NCI-H2227 treated with DMSO at 0.1 percent for 48 hours (cell line): ENCODE data around the gene KIF1B.

Experiments
- DNase-seq: peaks from one replicate; lab custom pipeline; 2025; lab: John Stamatoyannopoulos, UW

Gene KIF1B

GRCh38 chr1:10328180-10328963 lies 118.0 kb downstream of the KIF1B start:
- DNase-seq, result no peak

DNA sequence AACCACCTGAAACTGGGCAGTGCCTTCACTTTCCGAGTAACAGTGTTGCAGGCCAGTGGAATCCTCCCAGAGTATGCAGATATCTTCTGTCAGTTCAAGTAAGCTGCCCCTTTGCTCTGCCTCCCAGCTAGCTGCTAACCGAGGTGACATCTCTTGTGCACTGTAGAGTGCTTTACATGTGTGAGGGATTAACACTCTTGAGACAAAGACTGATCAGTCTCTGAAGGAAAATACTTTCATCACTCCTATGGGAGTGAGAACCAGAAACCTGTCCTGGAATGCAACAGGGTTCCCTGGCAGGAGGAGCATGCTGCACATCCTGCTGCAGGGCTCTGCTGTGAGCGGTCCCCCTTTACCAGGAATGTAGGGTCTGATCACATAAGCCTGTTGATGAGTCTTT lies 127.1 kb downstream of the KIF1B start:
- no peak for DNase-seq

DNA sequence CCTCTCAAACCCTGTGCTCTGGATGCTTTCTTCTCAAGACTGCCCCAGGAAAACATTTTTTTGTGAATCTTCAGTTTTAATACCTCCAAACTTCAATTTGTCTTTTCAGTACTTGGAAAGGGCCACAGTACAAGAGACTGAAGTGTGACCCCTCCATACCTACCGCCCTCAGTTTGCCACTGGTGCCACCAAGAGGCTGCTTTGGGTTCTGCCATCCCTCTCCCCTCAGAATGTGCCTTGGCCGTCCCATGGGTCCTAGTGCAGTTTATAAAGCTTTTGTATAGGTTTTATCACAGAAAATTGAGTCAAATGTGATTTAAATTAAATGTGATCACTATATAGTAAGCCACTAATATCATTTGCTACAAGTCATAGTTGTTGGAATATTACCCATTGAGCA lies 127.7 kb downstream of the KIF1B start:
- DNase-seq, result peak; percentile 15

DNA sequence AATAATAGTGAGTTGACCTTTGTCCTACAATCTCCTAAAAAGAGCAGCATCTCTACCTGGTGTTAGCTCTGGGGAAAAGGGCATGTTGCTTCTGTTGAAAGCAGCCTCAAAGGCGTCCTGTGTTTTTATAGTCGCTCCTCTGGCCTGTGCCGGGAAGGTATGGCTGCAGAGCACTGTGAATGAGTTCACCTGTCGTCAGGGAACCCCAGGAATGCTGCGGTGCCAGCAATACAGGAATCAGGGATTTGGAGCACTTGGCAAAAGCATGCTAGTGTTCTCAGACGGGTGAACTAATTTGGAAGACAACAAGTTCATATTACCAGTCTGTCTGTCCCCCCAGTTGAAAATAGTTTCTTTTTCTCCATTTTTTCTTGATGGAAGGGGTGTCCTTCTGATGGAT lies 128.2 kb downstream of the KIF1B start:
- no peak for DNase-seq

- DNase-seq, result no peak
These were observed 128.7 kb downstream of the KIF1B start for GRCh38 chr1:10339036-10339567.

GRCh38 chr1:10339815-10340214 lies 129.4 kb downstream of the KIF1B start:
- DNase-seq, result peak; percentile 88

DNA sequence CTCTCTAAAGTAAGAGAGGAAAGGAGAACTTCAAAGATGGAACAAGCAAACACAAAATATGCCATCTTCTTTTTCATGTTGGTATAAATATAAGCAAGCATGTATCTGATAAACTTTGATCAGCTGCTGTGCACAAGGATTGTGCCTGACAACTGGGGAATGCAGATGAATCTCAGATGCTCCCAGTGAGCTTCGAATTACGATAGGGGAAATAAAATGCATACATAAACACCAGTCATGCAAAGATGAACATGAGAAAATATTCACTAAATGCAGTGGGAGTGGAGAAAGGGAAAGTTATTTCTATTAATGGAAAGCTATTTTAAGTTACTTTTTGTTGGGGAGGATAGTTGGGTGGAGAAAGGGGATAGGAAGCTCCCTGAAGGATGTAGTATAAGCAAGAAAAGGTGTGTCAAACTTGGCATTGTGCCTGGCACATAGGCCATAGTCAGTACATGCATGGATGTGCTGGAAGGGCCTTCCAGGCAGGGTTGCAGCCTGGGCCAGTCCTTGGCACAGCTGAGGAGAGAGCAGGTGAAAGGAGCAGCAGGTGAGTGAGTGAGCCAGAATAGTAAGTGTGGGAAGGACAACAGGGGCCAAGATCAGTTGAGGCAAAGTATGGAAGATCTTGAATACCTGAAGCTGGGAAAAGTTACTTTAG lies 130.7 kb downstream of the KIF1B start:
- DNase-seq, result no peak

- DNase-seq, result no peak
These were observed 136.7 kb downstream of the KIF1B start for GRCh38 chr1:10347109-10347508.

GRCh38 chr1:10353282-10353681 lies 142.9 kb downstream of the KIF1B start:
- DNase-seq, result no peak

GRCh38 chr1:10353693-10354092 lies 143.3 kb downstream of the KIF1B start:
- DNase-seq, result no peak

GRCh38 chr1:10360045-10360444 lies 149.7 kb downstream of the KIF1B start:
- no peak for DNase-seq

DNA sequence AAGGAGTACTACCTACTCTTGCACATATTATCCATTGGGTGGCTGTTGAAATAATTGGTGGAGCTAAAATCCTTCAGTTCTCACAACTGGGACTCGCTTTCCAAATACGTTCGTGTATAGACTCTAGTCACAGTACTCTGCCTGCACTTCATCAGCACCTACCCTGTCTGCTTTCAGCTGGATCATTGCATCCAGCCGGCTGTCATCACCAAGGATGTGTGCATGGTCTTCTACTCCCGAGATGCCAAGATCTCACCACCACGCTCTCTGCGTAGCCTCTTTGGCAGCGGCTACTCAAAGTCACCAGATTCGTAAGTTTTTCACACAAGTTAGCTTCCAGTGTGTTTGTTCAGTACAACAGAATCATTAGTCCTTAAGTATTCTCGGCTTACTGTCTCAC lies 151.1 kb downstream of the KIF1B start:
- no peak for DNase-seq

GRCh38 chr1:10368194-10368593 lies 157.8 kb downstream of the KIF1B start:
- DNase-seq, result no peak

GRCh38 chr1:10374442-10374860 lies 164.1 kb downstream of the KIF1B start:
- no peak for DNase-seq

GRCh38 chr1:10377365-10378029 lies 167.1 kb downstream of the KIF1B start:
- peak; percentile 49 for DNase-seq

DNA sequence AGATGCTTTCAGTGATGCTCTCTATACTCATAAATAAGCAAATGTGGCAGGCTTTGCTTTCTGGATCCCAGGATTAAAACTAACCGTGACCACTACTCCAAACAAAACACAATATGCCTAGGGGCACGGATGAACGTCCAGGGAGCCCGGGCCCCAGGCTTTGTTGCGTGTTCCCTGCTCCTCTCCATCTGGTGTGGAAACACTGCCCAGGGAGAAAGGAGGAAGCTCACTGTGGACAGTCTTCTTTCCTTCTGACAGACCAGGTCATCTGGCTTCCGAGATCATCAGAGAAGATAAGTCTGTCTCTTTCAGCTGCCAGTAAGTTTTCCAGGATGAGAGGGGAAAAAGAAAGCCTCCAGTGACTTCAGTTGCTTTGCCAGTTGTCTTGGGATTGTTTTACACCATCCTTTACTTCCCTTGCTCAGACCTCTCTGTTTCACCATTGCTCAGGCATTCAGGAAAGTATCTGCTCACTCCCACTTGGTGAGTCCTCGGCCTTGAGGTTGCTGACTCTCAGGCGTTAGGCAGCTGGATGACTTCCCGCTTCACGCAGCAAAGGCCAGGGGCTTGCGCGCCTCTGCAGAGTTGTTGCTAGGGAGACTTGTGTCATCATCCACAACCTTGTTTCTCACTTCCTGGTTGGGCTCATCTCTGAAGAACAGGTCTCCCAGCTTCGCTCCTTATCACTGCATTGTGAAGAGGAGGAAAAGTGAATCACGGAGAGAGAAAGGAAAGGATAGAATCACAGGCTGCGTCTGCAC lies 167.9 kb downstream of the KIF1B start:
- no peak for DNase-seq

DNA sequence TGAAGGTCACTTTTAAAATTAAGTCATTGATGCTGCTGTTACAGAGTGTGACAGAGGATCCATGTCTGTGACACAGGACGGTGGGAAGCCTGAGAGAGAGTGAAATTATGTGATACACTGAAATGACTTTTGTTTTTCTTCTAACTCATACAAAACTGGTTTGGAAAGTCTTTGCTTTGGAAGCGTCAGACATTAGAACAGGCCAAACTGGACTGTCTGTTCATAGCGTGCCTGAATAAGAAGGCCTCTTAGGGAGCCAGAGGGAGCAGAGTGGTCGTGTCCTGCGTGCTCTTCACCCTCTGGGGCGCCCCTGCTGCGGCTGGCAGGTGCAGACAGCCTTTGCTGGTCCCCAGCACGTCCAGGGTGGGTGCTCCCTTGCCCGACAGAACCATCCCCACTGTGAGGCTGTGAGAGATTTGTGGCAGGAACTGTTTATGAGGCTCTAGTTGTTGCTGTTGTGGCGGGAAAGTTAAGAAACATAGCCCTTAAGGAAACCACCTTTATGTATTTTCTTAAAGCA lies 168.8 kb downstream of the KIF1B start:
- DNase-seq, result no peak

DNA sequence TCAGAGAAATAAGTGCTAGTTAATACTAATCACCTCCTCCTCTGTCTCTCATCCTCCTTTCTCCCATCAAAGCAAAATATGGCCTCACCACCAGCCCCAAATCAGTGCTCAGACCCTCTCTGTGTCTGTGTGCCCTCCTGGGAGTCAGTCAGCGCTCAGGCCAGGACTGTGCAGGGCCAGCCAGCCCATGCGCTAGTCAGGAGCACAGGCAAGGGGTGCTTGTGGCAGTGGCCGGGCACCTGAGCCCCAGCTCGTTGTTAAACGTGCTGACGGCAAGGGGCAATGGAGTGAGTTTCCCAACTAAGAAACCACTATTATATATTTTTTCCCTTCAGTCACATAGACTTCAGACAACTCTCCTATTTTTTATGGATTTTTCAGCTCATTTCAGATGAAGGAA lies 169.3 kb downstream of the KIF1B start:
- DNase-seq, result no peak

- DNase-seq, result no peak
These were observed 170.4 kb downstream of the KIF1B start for GRCh38 chr1:10380594-10381275.

- DNase-seq, result no peak
These were observed 173.3 kb downstream of the KIF1B start for GRCh38 chr1:10383630-10384029.

DNA sequence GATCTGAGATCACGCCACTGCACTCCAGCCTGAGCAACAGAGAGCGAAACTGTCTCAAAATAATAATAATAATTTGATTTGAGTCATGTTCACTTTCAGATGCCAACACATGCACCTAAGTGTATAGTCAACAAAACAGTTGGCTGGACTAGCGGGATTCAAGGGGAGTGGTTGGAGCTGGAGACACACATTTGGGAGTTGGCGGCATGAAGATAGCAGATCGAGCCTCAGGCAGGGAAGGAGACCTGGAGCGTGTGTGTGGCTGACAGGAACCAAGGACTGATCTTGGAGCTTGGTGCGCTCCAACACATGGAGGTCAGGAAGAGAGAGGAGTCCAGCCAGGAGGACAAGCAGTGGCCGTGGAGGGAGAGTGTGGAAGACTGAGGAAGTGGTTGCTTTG lies 173.8 kb downstream of the KIF1B start:
- no peak for DNase-seq
